MCF 10A (cell line): ENCODE data around the gene PDE7B. TPM values are rescaled to one million over a fixed set of nuclear protein-coding genes. Genes with fewer than 3 reads are reported as not detected.

ENCODE experiments used
- BruUV-seq: library from RNA; stranded (reverse); fragments of 400-500 nt; replicated peaks from 2 replicates; lab custom pipeline; 2021; lab: Mats Ljungman, UMichigan
- CTCF ChIA-PET: fragments of 300-600 bp; sonication (Branson Sonifier 250); formaldehyde crosslinking; extraction: SDS; loops from one replicate; lab custom pipeline; 2021; ENCODE audit warnings: antibody characterized with exemption, inconsistent platforms; lab: Yijun Ruan, JAX
- POLR2A ChIA-PET: fragments of 300-600, 350-650 bp; sonication (Branson Sonifier 250); formaldehyde crosslinking; extraction: SDS; loops from one replicate; lab custom pipeline; 2020; ENCODE audit warnings: antibody characterized with exemption, inconsistent platforms; lab: Yijun Ruan, JAX
- DNase-seq: peaks from one replicate; pipeline ENCODE4 v3.0.0-alpha.2; 2018; ENCODE audit not compliant: unreplicated experiment
- H3K27ac Mint-ChIP-seq: one replicate; pipeline ENCODE4 v1.8.0; 2022; ENCODE audit warnings: mild to moderate bottlenecking, low read depth, mixed read lengths; ENCODE audit not compliant: unreplicated experiment
- H3K27me3 Mint-ChIP-seq: one replicate; pipeline ENCODE4 v1.8.0; 2022; ENCODE audit warnings: mixed read lengths; ENCODE audit not compliant: insufficient read depth, unreplicated experiment
- H3K36me3 Mint-ChIP-seq: one replicate; pipeline ENCODE4 v1.8.0; 2022; ENCODE audit warnings: mild to moderate bottlenecking, moderate library complexity, mixed read lengths; ENCODE audit not compliant: insufficient read depth, unreplicated experiment
- H3K4me1 Mint-ChIP-seq: one replicate; pipeline ENCODE4 v1.8.0; 2022; ENCODE audit warnings: mixed read lengths; ENCODE audit not compliant: insufficient read depth, unreplicated experiment
- H3K4me3 Mint-ChIP-seq: one replicate; pipeline ENCODE4 v1.8.0; 2022; ENCODE audit warnings: mild to moderate bottlenecking, moderate library complexity, mixed read lengths; ENCODE audit not compliant: unreplicated experiment
- H3K9me3 Mint-ChIP-seq: one replicate; pipeline ENCODE4 v1.8.0; 2022; ENCODE audit warnings: mixed read lengths; ENCODE audit not compliant: unreplicated experiment
- intact Hi-C: fragments of 100-400 bp; cut with micrococcal nuclease; formaldehyde crosslinking; loops from 2 replicates; pipeline ENCODE4 v1.14.1; 2022
- total RNA-seq: library from RNA; stranded (reverse); gene quantifications from 2 replicates; pipeline ENCODE4 v1.2.3, GENCODE V29; 2022
- TF ChIP-seq, protein P1 (sequence below): fragments of 200-600 bp; IDR thresholded peaks from one replicate; pipeline ENCODE4 v1.8.0; 2022; ENCODE audit warnings: antibody characterized with exemption, mild to moderate bottlenecking; ENCODE audit not compliant: unreplicated experiment

The PDE7B gene
- total RNA-seq, 1 experiment from 2014 or later, result 1.4 TPM

GRCh38 chr6:135839121-135839520 is 12.4 kb upstream of the PDE7B start:
- Mint-ChIP-seq H3K4me3 (no peak overlapping the region), H3K36me3 (no peaks in the 10 kb centered on the region), H3K9me3 (peaks cover 11% of the 10 kb centered on the region), H3K4me1 (no peaks in the 10 kb centered on the region), H3K27me3 (no peaks in the 10 kb centered on the region), H3K27ac (no peak overlapping the region)
- no peak for DNase-seq
- ChIA-PET CTCF (no interaction called here), POLR2A (no interaction called here)
- TF ChIP-seq, protein P1, sequence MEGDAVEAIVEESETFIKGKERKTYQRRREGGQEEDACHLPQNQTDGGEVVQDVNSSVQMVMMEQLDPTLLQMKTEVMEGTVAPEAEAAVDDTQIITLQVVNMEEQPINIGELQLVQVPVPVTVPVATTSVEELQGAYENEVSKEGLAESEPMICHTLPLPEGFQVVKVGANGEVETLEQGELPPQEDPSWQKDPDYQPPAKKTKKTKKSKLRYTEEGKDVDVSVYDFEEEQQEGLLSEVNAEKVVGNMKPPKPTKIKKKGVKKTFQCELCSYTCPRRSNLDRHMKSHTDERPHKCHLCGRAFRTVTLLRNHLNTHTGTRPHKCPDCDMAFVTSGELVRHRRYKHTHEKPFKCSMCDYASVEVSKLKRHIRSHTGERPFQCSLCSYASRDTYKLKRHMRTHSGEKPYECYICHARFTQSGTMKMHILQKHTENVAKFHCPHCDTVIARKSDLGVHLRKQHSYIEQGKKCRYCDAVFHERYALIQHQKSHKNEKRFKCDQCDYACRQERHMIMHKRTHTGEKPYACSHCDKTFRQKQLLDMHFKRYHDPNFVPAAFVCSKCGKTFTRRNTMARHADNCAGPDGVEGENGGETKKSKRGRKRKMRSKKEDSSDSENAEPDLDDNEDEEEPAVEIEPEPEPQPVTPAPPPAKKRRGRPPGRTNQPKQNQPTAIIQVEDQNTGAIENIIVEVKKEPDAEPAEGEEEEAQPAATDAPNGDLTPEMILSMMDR, result no peak
- intact Hi-C loops, result no loop called here
- no TSS peak for BruUV-seq

GRCh38 chr6:135842618-135843392 is 8.7 kb upstream of the PDE7B start:
- CTCF ChIA-PET, result interaction anchor here (0.6 kb wide), 1 partner anchor 97 kb away, joined by 3 read pairs; no protein-coding TSS in a partner anchor
- no peak for DNase-seq
- POLR2A ChIA-PET, result interaction anchor here (0.6 kb wide), 1 partner anchor 44 kb away, joined by 4 read pairs; no protein-coding TSS in a partner anchor
- Mint-ChIP-seq H3K36me3 (no peaks in the 10 kb centered on the region), H3K4me3 (no peak overlapping the region), H3K9me3 (peaks cover 11% of the 10 kb centered on the region), H3K27me3 (no peaks in the 10 kb centered on the region), H3K27ac (no peak overlapping the region), H3K4me1 (no peaks in the 10 kb centered on the region)
- BruUV-seq, result no TSS peak
- intact Hi-C loops, result no loop called here
- TF ChIP-seq, protein P1, result no peak

DNA sequence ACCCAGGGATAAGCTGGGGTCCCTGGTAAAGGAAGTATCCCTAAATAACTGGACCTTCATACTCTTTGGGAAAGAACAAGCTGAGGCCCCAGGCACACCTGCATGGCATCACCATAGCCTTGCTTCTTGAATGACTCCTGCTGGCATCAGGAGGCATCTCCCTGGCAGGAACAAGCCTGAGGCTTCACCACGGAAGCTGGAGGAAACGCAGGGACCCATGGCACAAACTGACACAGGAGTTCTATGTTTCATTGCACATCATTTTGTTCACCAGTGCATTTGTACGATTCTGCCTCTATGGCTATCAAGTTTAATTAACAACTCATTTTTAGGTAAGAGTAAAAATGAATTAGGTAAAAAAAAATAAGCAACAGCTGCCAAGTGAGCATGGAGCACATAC is 619 bp upstream of the PDE7B start:
- BruUV-seq, result no TSS peak

GRCh38 chr6:135852746-135853145 is 1.2 kb downstream of the PDE7B start:
- TF ChIP-seq, protein P1, result no peak
- POLR2A ChIA-PET, result interaction anchor here (0.8 to 4.5 kb wide), 10 partner anchors 21 to 437 kb away, joined by 3 to 28 read pairs (median 5); partner anchors contain the start of gene BCLAF1
- no peaks in the 10 kb centered on the region for H3K36me3 Mint-ChIP-seq

More for the DNA sequence above, 619 bp upstream of the PDE7B start:
- H3K9me3 Mint-ChIP-seq, result no peaks in the 10 kb centered on the region
- H3K4me3 Mint-ChIP-seq, result peak overlapping the region; percentile 75
- DNase-seq, result peak; percentile 38
- TF ChIP-seq, protein P1, result no peak
- POLR2A ChIA-PET, result interaction anchor here (0.6 to 4.5 kb wide), 14 partner anchors 10 to 439 kb away, joined by 3 to 28 read pairs (median 3); partner anchors contain the start of genes AHI1 and BCLAF1
- peak overlapping the region; percentile 90 for H3K27ac Mint-ChIP-seq
- CTCF ChIA-PET, result interaction anchor here (0.7 to 2.2 kb wide), 5 partner anchors 23 to 316 kb away, joined by 3 to 8 read pairs (median 3); no protein-coding TSS in a partner anchor
- intact Hi-C loops, result loop anchor here (5.0 kb wide), 2 partner anchors 51 to 314 kb away; no protein-coding TSS in a partner anchor
- H3K4me1 Mint-ChIP-seq, result peaks cover 15% of the 10 kb centered on the region
- H3K36me3 Mint-ChIP-seq, result no peaks in the 10 kb centered on the region
- H3K27me3 Mint-ChIP-seq, result no peaks in the 10 kb centered on the region

More at GRCh38 chr6:135852746-135853145, 1.2 kb downstream of the PDE7B start:
- Mint-ChIP-seq H3K27ac (peak overlapping the region; percentile 90), H3K27me3 (no peaks in the 10 kb centered on the region), H3K4me3 (peak overlapping the region; percentile 75), H3K9me3 (no peaks in the 10 kb centered on the region), H3K4me1 (peaks cover 15% of the 10 kb centered on the region)
- BruUV-seq, result no TSS peak
- CTCF ChIA-PET, result interaction anchor here (1.5 to 2.3 kb wide), 3 partner anchors 57 to 374 kb away, joined by 5 to 9 read pairs (median 7); no protein-coding TSS in a partner anchor
- DNase-seq, result no peak
- intact Hi-C loops, result loop anchor here (5.0 kb wide), 2 partner anchors 50 to 315 kb away; no protein-coding TSS in a partner anchor
